Panc1 (cell line): ENCODE results near the gene RAB11FIP3. TPM values are rescaled to one million over a fixed set of nuclear protein-coding genes. Genes with fewer than 3 reads are reported as not detected.

Experiments used
- ATAC-seq: fragments of 200-7000 bp; cut with Tn5 transposase; 2 replicates; pipeline ENCODE4 v1.9.1; 2020; ENCODE audit warnings: mild to moderate bottlenecking, moderate library complexity
- BruUV-seq: library from RNA; stranded (reverse); fragments of 400-500 nt; replicated peaks from 2 replicates; lab custom pipeline; 2021; lab: Mats Ljungman, UMichigan
- CTCF ChIA-PET: fragments of 300-600 bp; sonication (Branson Sonifier 250); formaldehyde crosslinking; loops from one replicate; lab custom pipeline; 2022; ENCODE audit warnings: antibody characterized with exemption; lab: Charles Lee
- POLR2A ChIA-PET: fragments of 300-600 bp; sonication (Branson Sonifier 250); formaldehyde crosslinking; loops from one replicate; lab custom pipeline; 2022; ENCODE audit warnings: antibody characterized with exemption; lab: Charles Lee
- DNase-seq: peaks from one replicate; pipeline ENCODE4 v3.0.0-alpha.2; 2010; ENCODE audit warnings: low read depth, low spot score
- H3K27ac ChIP-seq: 2 replicates; pipeline ENCODE4 v1.5.1; 2011; ENCODE audit warnings: mild to moderate bottlenecking, low read length, inconsistent platforms
- H3K27me3 ChIP-seq: fragments of 200-500 bp; sonication (Bioruptor generic); 2 replicates; pipeline ENCODE4 v1.6.0; 2014; ENCODE audit warnings: low read length, inconsistent platforms; ENCODE audit not compliant: control insufficient read depth, insufficient read depth
- H3K36me3 ChIP-seq: fragments of 200-500 bp; sonication (Bioruptor generic); 2 replicates; pipeline ENCODE4 v1.5.1; 2014; ENCODE audit warnings: inconsistent platforms, mild to moderate bottlenecking, low read length, moderate library complexity; ENCODE audit not compliant: control insufficient read depth, insufficient read depth
- H3K4me1 ChIP-seq: 2 replicates; pipeline ENCODE4 v1.5.1; 2011; ENCODE audit warnings: inconsistent platforms, mild to moderate bottlenecking, low read length, moderate library complexity; ENCODE audit not compliant: control insufficient read depth, insufficient read depth
- H3K4me3 ChIP-seq, 2 experiments: 2 replicates each; pipeline ENCODE4 v1.5.1; 2011 to 2012; ENCODE audit warnings: low read depth in 2 of 2, low read length in 2 of 2, mild to moderate bottlenecking in 2 of 2, inconsistent platforms in 1 of 2, moderate library complexity in 1 of 2
- H3K9me3 ChIP-seq: fragments of 200-500 bp; sonication (Bioruptor generic); 2 replicates; pipeline ENCODE4 v1.5.1; 2014; ENCODE audit warnings: low read depth, mild to moderate bottlenecking, inconsistent platforms, low read length, moderate library complexity; ENCODE audit not compliant: control insufficient read depth, insufficient read depth
- POLR2AphosphoS5 ChIP-seq: IDR thresholded peaks from 2 replicates; pipeline ENCODE4 v1.6.1; 2012; ENCODE audit warnings: mild to moderate bottlenecking, low read depth, low read length, moderate library complexity
- SIN3A ChIP-seq: IDR thresholded peaks from 2 replicates; pipeline ENCODE4 v1.6.1; 2012; ENCODE audit warnings: low read depth, mild to moderate bottlenecking, low read length, moderate library complexity, borderline replicate concordance; ENCODE audit not compliant: insufficient read depth
- TCF7L2 ChIP-seq: IDR thresholded peaks from 2 replicates; pipeline ENCODE4 v1.6.1; 2011; ENCODE audit warnings: mild to moderate bottlenecking, low read depth, low read length, inconsistent platforms
- in situ Hi-C: cut with HindIII; loops from 2 replicates; pipeline ENCODE4 v1.10.0; 2016; ENCODE audit warnings: low sequenced_read_pairs, low pct_unique_long_range_greater_than_20kb
- intact Hi-C: fragments of 100-400 bp; cut with micrococcal nuclease; formaldehyde crosslinking; loops from one replicate; pipeline ENCODE4 v1.10.0; 2022; ENCODE audit not compliant: unreplicated experiment
- total RNA-seq: library from RNA; stranded (reverse); gene quantifications from one replicate; pipeline ENCODE4 v1.2.1, GENCODE V29; 2021; ENCODE audit not compliant: unreplicated experiment
- TF ChIP-seq, protein P1 (sequence below), 2 experiments: IDR thresholded peaks; 2 replicates each; pipeline ENCODE4 v1.6.1; 2011 to 2012; ENCODE audit warnings: low read depth in 2 of 2, control low read depth in 1 of 2, low read length in 1 of 2, mild to moderate bottlenecking in 1 of 2, moderate library complexity in 1 of 2; ENCODE audit not compliant: insufficient read depth in 1 of 2
- TF ChIP-seq, protein P2 (sequence below): fragments of 450-650 bp; IDR thresholded peaks from 2 replicates; pipeline ENCODE4 v1.5.1; 2017; ENCODE audit warnings: mild to moderate bottlenecking

The RAB11FIP3 gene
- total RNA-seq, 1 experiment from 2014 or later: 57.3 TPM

DNA sequence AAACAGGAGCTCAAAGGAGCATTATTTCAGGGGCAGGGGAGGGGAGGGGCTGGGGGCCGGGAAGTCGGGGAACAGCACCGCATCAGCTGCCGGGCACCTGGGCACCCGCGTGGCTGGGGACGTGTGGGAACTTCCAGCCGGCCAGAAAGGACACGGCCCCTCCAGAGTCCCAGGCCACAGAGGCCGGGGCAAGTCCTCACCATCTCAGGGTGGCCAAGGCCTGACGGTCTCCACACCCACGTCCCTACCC, 44.8 kb upstream of the RAB11FIP3 start:
- in situ Hi-C loops (no loop called here), intact Hi-C loops (no loop called here)
- Histone ChIP-seq H3K4me1 (peaks cover 33% of the 10 kb centered on the region), H3K36me3 (no peaks in the 10 kb centered on the region), H3K27ac (peak overlapping the region; percentile 84), H3K4me3 (peak overlapping the region; percentile 73 to 84), H3K27me3 (no peaks in the 10 kb centered on the region), H3K9me3 (no peaks in the 10 kb centered on the region)
- POLR2A ChIA-PET: interaction anchor here (0.6 to 0.7 kb wide), 2 partner anchors 69 to 157 kb away, joined by 3 to 7 read pairs; no protein-coding TSS in a partner anchor
- TF ChIP-seq, protein P1, sequence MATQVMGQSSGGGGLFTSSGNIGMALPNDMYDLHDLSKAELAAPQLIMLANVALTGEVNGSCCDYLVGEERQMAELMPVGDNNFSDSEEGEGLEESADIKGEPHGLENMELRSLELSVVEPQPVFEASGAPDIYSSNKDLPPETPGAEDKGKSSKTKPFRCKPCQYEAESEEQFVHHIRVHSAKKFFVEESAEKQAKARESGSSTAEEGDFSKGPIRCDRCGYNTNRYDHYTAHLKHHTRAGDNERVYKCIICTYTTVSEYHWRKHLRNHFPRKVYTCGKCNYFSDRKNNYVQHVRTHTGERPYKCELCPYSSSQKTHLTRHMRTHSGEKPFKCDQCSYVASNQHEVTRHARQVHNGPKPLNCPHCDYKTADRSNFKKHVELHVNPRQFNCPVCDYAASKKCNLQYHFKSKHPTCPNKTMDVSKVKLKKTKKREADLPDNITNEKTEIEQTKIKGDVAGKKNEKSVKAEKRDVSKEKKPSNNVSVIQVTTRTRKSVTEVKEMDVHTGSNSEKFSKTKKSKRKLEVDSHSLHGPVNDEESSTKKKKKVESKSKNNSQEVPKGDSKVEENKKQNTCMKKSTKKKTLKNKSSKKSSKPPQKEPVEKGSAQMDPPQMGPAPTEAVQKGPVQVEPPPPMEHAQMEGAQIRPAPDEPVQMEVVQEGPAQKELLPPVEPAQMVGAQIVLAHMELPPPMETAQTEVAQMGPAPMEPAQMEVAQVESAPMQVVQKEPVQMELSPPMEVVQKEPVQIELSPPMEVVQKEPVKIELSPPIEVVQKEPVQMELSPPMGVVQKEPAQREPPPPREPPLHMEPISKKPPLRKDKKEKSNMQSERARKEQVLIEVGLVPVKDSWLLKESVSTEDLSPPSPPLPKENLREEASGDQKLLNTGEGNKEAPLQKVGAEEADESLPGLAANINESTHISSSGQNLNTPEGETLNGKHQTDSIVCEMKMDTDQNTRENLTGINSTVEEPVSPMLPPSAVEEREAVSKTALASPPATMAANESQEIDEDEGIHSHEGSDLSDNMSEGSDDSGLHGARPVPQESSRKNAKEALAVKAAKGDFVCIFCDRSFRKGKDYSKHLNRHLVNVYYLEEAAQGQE (IDR thresholded peaks at IDR 0.05; ENCODE audit: insufficient read depth in 1 of 2, low read depth in 2 of 2, low read length in 1 of 2): no peak
- TF ChIP-seq SIN3A (no peak), POLR2AphosphoS5 (no peak), TCF7L2 (no peak)
- TF ChIP-seq, protein P2, sequence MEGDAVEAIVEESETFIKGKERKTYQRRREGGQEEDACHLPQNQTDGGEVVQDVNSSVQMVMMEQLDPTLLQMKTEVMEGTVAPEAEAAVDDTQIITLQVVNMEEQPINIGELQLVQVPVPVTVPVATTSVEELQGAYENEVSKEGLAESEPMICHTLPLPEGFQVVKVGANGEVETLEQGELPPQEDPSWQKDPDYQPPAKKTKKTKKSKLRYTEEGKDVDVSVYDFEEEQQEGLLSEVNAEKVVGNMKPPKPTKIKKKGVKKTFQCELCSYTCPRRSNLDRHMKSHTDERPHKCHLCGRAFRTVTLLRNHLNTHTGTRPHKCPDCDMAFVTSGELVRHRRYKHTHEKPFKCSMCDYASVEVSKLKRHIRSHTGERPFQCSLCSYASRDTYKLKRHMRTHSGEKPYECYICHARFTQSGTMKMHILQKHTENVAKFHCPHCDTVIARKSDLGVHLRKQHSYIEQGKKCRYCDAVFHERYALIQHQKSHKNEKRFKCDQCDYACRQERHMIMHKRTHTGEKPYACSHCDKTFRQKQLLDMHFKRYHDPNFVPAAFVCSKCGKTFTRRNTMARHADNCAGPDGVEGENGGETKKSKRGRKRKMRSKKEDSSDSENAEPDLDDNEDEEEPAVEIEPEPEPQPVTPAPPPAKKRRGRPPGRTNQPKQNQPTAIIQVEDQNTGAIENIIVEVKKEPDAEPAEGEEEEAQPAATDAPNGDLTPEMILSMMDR: no peak
- CTCF ChIA-PET: no interaction called here
- DNase-seq: no peak
- peak; percentile 44 for ATAC-seq
- BruUV-seq: no TSS peak

DNA sequence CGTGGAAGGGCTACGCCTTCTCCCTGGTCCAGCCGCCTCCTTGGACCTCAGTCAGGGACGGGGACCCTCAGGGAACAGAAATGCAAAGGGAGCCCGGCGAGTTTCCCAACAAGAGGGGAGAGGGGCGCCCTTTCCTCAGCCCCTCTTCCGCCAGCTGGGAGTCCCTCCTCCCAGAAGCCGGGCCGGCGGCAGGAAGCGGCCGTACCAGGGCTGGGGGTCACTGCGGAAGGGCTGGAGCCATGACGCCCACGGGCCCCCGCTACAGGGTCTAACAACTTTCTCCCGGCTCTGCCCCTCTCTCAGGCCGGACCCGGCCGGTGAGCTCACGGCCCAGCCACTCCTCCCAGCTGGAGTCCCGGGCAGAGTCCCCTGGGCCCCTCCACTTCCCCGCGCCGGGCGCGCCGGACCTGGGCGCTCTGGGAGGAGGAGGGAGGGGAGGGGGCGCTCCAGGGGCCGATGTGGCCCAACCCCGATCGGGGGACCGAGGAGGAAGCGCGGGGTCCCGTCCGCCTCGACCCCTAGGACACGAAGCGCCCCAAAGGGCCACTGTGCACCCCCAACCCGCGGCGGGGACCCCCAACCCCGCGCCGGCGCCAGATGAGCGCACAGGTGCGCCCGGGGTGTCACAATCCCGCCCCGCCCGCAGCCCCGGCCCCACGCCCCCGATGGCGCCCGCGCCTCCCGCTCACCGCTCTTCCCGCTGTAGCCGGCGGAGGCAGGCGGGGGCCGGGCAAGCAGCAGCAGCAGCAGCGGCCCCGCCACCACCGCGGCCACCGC, 44.2 kb upstream of the RAB11FIP3 start:
- Histone ChIP-seq H3K4me1 (peaks cover 38% of the 10 kb centered on the region), H3K36me3 (no peaks in the 10 kb centered on the region), H3K9me3 (no peaks in the 10 kb centered on the region), H3K27ac (peak overlapping the region; percentile 84), H3K27me3 (no peaks in the 10 kb centered on the region), H3K4me3 (peak overlapping the region; percentile 73 to 84)
- ChIA-PET CTCF (no interaction called here), POLR2A (no interaction called here)
- no peak for DNase-seq
- BruUV-seq: no TSS peak
- ATAC-seq: peak; percentile 67
- in situ Hi-C loops: no loop called here
- TF ChIP-seq SIN3A (peak; percentile 18; the same call in 1 of the 2 replicates), TCF7L2 (no peak), POLR2AphosphoS5 (no peak; the same call in 1 of the 2 replicates)
- TF ChIP-seq, protein P2: no peak
- TF ChIP-seq, protein P1 (IDR thresholded peaks at IDR 0.05; ENCODE audit: insufficient read depth in 1 of 2, low read depth in 2 of 2, low read length in 1 of 2): no peak
- intact Hi-C loops: no loop called here
